ENCODE results near the gene CPLANE2. TPM values are rescaled to one million over a fixed set of nuclear protein-coding genes. Genes with fewer than 3 reads are reported as not detected.

CPLANE2 gene
- total RNA-seq, 1 experiment from 2014 or later, result 6.3 TPM

DNA sequence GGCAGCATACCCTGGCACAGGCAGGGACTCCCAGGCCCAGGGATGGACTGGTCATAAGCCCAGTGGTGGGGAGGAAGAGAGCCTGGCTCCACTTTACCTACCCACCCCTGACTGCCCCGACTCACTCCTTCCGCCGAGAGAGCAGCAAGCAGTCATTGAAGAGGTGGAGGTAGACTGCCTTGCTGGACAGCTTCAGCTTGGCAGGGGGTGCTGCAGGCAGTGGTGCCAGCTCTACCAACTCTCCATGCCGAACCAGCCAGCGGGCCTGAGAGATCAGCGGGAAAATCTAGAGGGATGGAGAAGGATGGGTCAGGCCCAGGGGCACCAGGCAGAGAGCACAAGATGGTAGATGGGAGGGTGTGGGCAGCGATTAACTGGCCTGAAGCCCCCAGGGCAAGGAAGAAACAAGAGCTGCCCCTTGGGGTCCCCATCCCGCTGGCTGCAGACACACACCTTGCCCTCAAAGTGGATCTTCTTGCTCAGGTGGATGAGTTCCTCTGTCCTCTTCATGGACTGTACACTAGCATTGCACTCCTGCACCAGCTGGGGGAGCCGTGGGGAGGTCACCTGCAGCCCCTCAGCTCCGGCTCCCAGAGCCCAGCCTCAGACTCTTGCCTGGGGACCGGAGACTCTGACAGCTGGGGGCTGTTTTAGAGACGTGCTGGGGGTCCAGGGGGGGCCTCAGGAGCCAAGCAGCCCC lies 32.2 kb downstream of the CPLANE2 start:
- Histone ChIP-seq H2BK20ac (ENCODE audit: low read depth, low read length, poor library complexity, severe bottlenecking) (no peak overlapping the region), H3K4me1 (ENCODE audit: insufficient read depth, low read length) (no peaks in the 10 kb centered on the region), H4K20me1 (ENCODE audit: control insufficient read depth, insufficient read depth, insufficient read length) (no peaks in the 10 kb centered on the region), H3T11ph (ENCODE audit: low read length) (no peak overlapping the region), H3K27me3 (ENCODE audit: insufficient read depth, low read length) (no peaks in the 10 kb centered on the region), H3K4ac (ENCODE audit: low read depth, low read length) (no peak overlapping the region), H3K4me2 (ENCODE audit: insufficient read depth, insufficient read length, low read length) (no peak overlapping the region), H3K18ac (ENCODE audit: insufficient read length, low read depth, low read length) (no peak overlapping the region), H4K91ac (ENCODE audit: insufficient read length, low read depth, low read length) (no peak overlapping the region), H4K8ac (replicated peaks; ENCODE audit: insufficient read length, low read depth, low read length) (no peak overlapping the region), H3K14ac (ENCODE audit: insufficient read depth, low read length) (no peak overlapping the region), H2BK5ac (ENCODE audit: insufficient read length, low read length) (no peak overlapping the region), H3K23ac (ENCODE audit: insufficient read length, low read depth, low read length) (no peak overlapping the region), H2BK120ac (ENCODE audit: low read depth, low read length, poor library complexity, severe bottlenecking) (no peak overlapping the region), H3K27ac (ENCODE audit: insufficient read length, low read depth, low read length) (no peak overlapping the region), H2BK12ac (ENCODE audit: insufficient read length, low read depth, low read length) (no peak overlapping the region), H2AFZ (ENCODE audit: low read length) (no peak overlapping the region), H2AK5ac (ENCODE audit: insufficient read length, low read length) (no peak overlapping the region), H3K56ac (ENCODE audit: insufficient read length, low read depth, low read length) (no peak overlapping the region), H3K23me2 (ENCODE audit: insufficient read length, low read depth, low read length, poor library complexity, severe bottlenecking) (peaks cover 10% of the 10 kb centered on the region), H2BK15ac (ENCODE audit: low read depth, low read length) (no peak overlapping the region), H3K79me1 (ENCODE audit: insufficient read depth, low read depth, low read length, poor library complexity, severe bottlenecking) (no peaks in the 10 kb centered on the region), H4K5ac (ENCODE audit: insufficient read length, low read depth, low read length) (no peak overlapping the region), H3K9me3 (ENCODE audit: control insufficient read depth, low read depth, low read length) (no peaks in the 10 kb centered on the region), H3K79me2 (ENCODE audit: insufficient read depth, low read length) (no peaks in the 10 kb centered on the region; the same call in 1 of the 2 replicates), H3K9ac (ENCODE audit: extremely low read depth, insufficient read length, low read length) (no peak overlapping the region)
- WGBS (ENCODE audit: extremely low coverage, insufficient read length, low lambda C conversion rate), result no CpG with 5 or more reads among the region's 12 CpGs
- DNase-seq, result peak; percentile 72
- H3K36me3 Mint-ChIP-seq (ENCODE audit: insufficient read depth in 1 of 3, low read depth in 3 of 3), result peaks cover 9 to 39% (median 19%) of the 10 kb centered on the region in 3 experiments; a peak in 6 of 7 replicates
- no peaks in the 10 kb centered on the region for H3K27me3 Mint-ChIP-seq (ENCODE audit: low read depth)
- no peak overlapping the region for H3K27ac Mint-ChIP-seq
- no peaks in the 10 kb centered on the region for H3K9me3 Mint-ChIP-seq
- TF ChIP-seq, protein P1, sequence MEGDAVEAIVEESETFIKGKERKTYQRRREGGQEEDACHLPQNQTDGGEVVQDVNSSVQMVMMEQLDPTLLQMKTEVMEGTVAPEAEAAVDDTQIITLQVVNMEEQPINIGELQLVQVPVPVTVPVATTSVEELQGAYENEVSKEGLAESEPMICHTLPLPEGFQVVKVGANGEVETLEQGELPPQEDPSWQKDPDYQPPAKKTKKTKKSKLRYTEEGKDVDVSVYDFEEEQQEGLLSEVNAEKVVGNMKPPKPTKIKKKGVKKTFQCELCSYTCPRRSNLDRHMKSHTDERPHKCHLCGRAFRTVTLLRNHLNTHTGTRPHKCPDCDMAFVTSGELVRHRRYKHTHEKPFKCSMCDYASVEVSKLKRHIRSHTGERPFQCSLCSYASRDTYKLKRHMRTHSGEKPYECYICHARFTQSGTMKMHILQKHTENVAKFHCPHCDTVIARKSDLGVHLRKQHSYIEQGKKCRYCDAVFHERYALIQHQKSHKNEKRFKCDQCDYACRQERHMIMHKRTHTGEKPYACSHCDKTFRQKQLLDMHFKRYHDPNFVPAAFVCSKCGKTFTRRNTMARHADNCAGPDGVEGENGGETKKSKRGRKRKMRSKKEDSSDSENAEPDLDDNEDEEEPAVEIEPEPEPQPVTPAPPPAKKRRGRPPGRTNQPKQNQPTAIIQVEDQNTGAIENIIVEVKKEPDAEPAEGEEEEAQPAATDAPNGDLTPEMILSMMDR (conservative IDR thresholded peaks at IDR 0.05), result peak; percentile 70
- peaks cover 11 to 24% of the 10 kb centered on the region in 2 experiments for H3K4me1 Mint-ChIP-seq
- peak overlapping the region in 1 of 2 experiments; percentile 62; a peak in 1 of 5 replicates for H3K4me3 Mint-ChIP-seq

Data from H9 (cell line).